SJSA1 (cell line): ENCODE measurements around the gene CD244. TPM values are rescaled to one million over a fixed set of nuclear protein-coding genes. Genes with fewer than 3 reads are reported as not detected.

Experiments used
- DNase-seq, 2 experiments: peaks; one replicate each; pipeline ENCODE4 v3.0.0-alpha.2; 2015 to 2020; ENCODE audit warnings: low spot score in 2 of 2, low read depth in 1 of 2
- H3K27ac ChIP-seq: fragments of 250-450 bp; sonication (Bioruptor Pico); 2 replicates; pipeline ENCODE4 v1.5.1; 2020; ENCODE audit warnings: mild to moderate bottlenecking, moderate library complexity
- H3K27me3 ChIP-seq: fragments of 250-450 bp; sonication (Bioruptor Pico); replicated peaks from 2 replicates; pipeline ENCODE4 v1.5.1; 2020; ENCODE audit warnings: mild to moderate bottlenecking, moderate library complexity
- H3K36me3 ChIP-seq: fragments of 250-450 bp; sonication (Bioruptor Pico); 2 replicates; pipeline ENCODE4 v1.5.1; 2020; ENCODE audit warnings: mild to moderate bottlenecking
- H3K4me1 ChIP-seq: fragments of 250-450 bp; sonication (Bioruptor Pico); replicated peaks from 2 replicates; pipeline ENCODE4 v1.6.1; 2021; ENCODE audit warnings: mild to moderate bottlenecking
- H3K4me3 ChIP-seq: fragments of 250-450 bp; sonication (Bioruptor Pico); 2 replicates; pipeline ENCODE4 v1.5.1; 2020; ENCODE audit warnings: mild to moderate bottlenecking
- H3K9me3 ChIP-seq: fragments of 250-450 bp; sonication (Bioruptor Pico); replicated peaks from 2 replicates; pipeline ENCODE4 v1.5.1; 2020; ENCODE audit warnings: mild to moderate bottlenecking
- total RNA-seq: library from RNA; depleted of rRNA; stranded (reverse); fragments of >200 nt; shearing (Covaris generic); gene quantifications from 2 replicates; pipeline ENCODE4 v1.2.3, GENCODE V29; 2014

Gene CD244
- total RNA-seq, 1 experiment from 2014 or later, result not detected

DNA sequence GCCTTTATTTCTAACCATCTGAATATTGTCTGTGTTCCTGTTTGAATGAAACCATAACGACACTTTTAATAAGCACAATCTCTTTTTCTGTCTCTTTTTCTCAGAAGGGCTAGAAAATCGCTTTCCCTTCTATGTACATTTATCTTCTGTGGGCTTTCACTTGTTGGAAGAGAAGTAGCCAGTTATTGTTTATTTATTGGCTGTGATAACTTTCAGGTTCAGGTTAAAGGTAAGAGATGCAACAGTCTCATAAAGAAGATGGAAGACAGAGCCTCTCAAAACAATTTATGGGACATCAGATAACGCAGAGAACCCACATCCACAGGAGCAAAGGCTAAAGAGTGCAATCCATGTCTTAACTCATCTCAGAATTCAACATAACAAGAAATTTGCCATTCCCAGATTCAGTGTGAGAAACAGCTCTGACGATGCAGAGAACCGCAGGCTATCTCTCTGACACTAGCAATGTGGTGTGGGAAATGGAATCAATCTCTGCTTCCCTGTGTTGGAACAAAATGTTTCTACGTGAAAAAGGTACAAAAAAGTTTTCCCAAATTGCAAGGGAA is 4.1 kb upstream of the CD244 start:
- no peaks in the 10 kb centered on the region for H3K36me3 ChIP-seq
- 0 out of 2 replicates have a peak, but pooled peaks cover 2% of the 10 kb centered on the region for H3K9me3 ChIP-seq
- DNase-seq, result no peak
- no peaks in the 10 kb centered on the region; the same call in none of the 2 replicates for H3K27me3 ChIP-seq
- no peak overlapping the region for H3K4me3 ChIP-seq
- no peaks in the 10 kb centered on the region for H3K4me1 ChIP-seq
- H3K27ac ChIP-seq, result no peak overlapping the region

DNA sequence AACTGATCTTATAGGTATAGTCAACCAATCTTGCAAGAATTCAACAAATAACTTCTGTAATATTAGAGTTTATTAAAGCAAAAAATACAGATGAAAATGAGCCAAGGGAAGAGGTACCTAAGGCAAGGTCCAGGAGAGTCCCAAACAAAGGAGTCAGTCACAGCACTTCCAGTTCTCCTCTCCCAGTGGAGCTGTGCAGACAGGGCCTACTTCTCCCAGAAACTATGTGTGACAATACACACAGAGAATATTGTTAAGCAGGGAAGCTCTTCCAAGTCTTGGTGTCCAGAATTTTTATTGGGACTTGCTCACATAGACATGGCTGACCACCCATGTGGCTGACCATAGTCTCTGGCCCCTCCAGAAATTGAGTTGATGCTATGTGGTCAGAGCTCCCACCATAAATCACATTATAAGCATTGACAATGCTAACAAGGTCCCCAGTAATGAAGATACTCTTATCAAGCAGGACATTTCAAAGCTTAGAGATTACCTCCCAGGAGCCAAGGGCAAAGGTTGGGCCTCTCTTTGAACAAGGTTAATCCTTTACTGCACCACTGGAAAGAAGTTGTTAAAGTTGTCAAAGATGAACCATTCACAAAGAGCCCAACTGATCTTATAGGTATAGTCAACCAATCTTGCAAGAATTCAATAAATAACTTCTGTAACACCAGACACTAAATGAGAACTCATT is 3.5 kb upstream of the CD244 start:
- Histone ChIP-seq H3K27me3 (no peaks in the 10 kb centered on the region; the same call in none of the 2 replicates), H3K27ac (no peak overlapping the region), H3K4me3 (no peak overlapping the region), H3K4me1 (no peaks in the 10 kb centered on the region), H3K9me3 (0 out of 2 replicates have a peak, but pooled peaks cover 2% of the 10 kb centered on the region), H3K36me3 (no peaks in the 10 kb centered on the region)
- no peak for DNase-seq

DNA sequence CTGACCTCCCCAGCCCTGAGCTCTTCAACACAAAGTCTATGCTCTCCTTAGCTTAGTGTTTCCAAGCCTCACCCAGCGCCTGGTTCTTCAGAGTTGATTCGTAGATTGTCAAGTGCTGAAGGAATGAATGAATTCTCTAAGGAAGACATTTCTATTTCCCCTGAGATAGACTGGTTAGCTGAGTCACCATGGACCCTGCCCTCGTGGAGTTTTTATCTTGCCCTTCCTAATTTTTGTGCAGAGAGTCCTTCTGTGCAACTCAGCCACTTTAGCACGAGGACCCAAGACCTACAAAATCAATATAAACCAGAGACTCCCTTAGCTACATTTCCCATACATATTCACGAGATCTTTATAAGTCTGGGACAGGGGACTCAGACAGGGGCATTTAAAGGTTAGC is 2.6 kb upstream of the CD244 start:
- no peak for DNase-seq
- no peaks in the 10 kb centered on the region; the same call in none of the 2 replicates for H3K27me3 ChIP-seq
- no peak overlapping the region for H3K27ac ChIP-seq
- H3K4me1 ChIP-seq, result no peaks in the 10 kb centered on the region
- no peak overlapping the region for H3K4me3 ChIP-seq
- 0 out of 2 replicates have a peak, but pooled peaks cover 2% of the 10 kb centered on the region for H3K9me3 ChIP-seq
- no peaks in the 10 kb centered on the region for H3K36me3 ChIP-seq

DNA sequence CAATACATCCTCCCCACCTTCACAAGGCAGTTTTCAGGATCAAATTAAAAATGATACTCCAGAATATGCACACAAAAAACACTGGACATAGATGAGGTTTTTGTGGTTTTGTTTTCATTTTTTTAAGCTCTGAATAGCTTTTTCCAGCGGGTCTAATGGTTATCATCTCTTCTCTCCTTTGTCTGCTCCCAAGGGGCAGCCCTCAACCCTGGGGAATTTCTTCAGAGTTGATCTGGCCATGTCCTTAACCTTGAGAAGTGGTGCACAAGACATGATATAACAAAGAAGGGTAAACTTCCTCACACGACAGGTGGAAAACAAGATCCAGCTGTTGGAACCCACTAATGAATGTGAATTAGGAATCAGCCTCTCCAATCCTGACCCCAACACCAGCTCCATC is 1.5 kb upstream of the CD244 start:
- no peaks in the 10 kb centered on the region for H3K4me1 ChIP-seq
- no peak overlapping the region for H3K27ac ChIP-seq
- no peak for DNase-seq
- H3K4me3 ChIP-seq, result no peak overlapping the region
- no peaks in the 10 kb centered on the region for H3K36me3 ChIP-seq
- 0 out of 2 replicates have a peak, but pooled peaks cover 2% of the 10 kb centered on the region for H3K9me3 ChIP-seq
- no peaks in the 10 kb centered on the region; the same call in none of the 2 replicates for H3K27me3 ChIP-seq

DNA sequence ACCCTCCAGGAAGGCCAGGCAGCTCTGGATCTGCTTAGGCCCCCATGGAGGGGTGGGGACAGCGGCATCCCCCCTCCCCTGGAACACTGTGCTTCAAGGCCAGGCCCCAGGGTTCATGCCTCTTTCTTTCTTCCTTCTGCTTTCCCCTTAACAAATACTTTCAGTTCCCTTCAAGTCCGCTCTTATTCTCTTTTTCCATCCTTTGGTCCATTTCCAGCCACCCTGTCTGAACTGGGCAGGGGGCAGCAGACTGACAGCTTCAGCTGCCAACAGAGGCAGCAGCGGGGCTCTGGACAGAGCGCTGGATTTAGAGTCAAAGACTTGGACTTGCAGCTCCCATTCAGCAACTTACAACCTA is 1.1 kb upstream of the CD244 start:
- Histone ChIP-seq H3K9me3 (0 out of 2 replicates have a peak, but pooled peaks cover 2% of the 10 kb centered on the region), H3K27ac (no peak overlapping the region), H3K4me1 (no peaks in the 10 kb centered on the region), H3K27me3 (no peaks in the 10 kb centered on the region; the same call in none of the 2 replicates), H3K36me3 (no peaks in the 10 kb centered on the region), H3K4me3 (no peak overlapping the region)
- no peak for DNase-seq

DNA sequence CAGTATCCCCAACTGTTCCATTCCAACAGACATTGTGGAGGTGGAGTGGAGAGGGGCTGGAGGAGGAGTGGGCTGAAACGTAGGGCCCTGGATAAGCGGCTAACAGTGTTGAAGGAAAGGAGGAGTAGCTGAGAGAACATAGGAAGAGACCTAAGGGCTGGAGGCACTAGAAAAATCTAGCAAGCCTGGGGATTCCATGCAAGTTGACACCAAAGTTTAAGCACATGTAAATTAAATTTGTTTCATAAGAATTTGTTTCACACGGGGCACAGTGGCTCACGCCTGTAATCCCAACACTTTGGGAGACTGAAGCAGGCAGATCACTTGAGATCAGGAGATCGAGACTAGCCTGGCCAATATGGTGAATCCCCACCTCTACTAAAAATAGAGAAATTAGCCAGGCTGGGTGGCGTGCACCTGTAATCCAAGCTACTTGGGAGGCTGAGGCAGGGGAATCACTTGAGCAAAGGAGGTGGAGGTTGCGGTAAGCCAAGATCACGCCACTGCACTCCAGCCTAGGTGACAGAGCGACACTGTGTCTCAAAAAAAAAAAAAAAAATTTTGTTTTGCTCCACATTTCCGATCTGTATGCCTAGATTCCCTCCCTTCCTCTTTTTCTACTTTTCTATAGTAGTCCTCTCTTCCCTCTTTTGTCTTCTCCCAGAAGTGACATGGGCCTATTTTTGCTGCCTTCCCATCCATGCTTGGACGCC is 530 bp upstream of the CD244 start:
- no peaks in the 10 kb centered on the region; the same call in none of the 2 replicates for H3K27me3 ChIP-seq
- H3K9me3 ChIP-seq, result 0 out of 2 replicates have a peak, but pooled peaks cover 2% of the 10 kb centered on the region
- H3K36me3 ChIP-seq, result no peaks in the 10 kb centered on the region
- DNase-seq, result no peak
- H3K4me3 ChIP-seq, result no peak overlapping the region
- no peaks in the 10 kb centered on the region for H3K4me1 ChIP-seq
- H3K27ac ChIP-seq, result no peak overlapping the region

DNA sequence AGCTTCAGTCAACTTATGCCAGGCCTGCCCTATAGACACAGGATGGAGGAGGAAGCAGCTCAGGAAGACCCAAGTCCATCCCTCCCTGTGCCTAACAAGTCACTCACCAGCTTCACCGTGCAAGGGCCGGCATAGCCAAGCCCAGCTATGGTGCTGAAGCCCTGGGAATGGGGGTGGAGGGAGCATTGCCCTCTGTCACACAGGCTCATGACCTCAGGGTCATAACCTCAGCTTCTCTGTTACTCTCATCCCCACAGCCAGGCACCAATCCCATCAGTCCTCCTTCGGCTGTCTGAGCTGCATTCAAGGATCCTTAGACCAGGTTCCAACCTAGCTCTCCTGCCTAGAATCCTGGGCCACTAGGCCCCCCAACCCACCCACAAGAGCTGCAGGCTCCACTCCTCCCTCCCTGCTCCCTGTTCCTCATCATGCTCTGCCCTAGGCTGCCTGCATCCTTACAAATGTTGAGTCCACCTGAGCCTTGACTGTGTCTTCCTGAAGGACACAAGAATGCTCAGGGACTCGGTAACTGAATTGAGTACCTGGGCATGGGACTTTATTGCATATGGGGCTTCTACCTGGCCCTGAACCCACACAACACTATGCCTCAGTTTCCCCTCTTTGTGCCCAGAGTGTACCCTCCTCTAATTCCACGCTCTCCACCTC is 1.7 kb downstream of the CD244 start:
- no peak for DNase-seq
- no peaks in the 10 kb centered on the region for H3K4me1 ChIP-seq
- no peaks in the 10 kb centered on the region for H3K36me3 ChIP-seq
- H3K9me3 ChIP-seq, result no peaks in the 10 kb centered on the region
- H3K27ac ChIP-seq, result no peak overlapping the region
- no peaks in the 10 kb centered on the region; the same call in 1 of the 2 replicates for H3K27me3 ChIP-seq
- no peak overlapping the region for H3K4me3 ChIP-seq

DNA sequence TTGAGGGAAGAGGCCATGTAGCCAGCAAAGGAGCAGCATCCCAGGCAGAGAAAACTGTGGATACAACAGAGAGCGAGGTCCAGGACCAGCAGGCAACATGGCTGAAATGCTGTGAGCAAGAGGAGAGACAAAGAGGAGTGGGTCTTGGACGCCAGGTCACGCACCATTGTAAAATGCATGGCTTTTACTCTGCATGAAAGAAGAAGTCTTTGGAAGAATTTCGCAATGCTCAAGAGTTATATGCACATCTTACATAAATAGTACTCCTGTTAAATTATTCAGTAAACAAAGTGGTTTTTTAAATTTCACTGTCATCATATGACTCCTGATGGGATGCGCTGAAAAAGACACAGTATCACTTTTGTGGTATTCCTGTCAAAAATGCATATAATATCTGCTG is 3.5 kb downstream of the CD244 start:
- Histone ChIP-seq H3K27me3 (no peaks in the 10 kb centered on the region), H3K27ac (no peak overlapping the region), H3K36me3 (no peaks in the 10 kb centered on the region), H3K9me3 (no peaks in the 10 kb centered on the region), H3K4me3 (no peak overlapping the region), H3K4me1 (no peaks in the 10 kb centered on the region)
- no peak for DNase-seq

DNA sequence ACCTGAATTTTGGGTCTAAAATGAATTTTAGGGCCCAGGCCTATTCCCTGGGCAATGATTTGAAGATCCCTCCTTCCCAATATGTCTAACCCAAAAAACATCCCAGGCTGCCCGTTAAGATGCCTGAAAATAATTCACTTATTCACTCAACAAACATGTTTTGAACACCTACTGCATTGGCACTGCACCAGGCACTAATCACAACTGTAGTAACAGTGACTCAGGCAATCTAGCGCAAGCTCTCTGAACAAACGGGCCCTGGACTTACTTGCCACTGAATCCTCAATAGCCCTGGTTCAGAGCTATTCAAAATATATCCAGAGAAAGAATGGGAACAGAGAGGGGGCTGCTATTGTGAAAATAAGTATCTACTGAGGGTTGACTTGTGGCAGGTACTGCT is 4.2 kb downstream of the CD244 start:
- no peak for DNase-seq
- Histone ChIP-seq H3K27ac (no peak overlapping the region), H3K4me3 (no peak overlapping the region), H3K27me3 (no peaks in the 10 kb centered on the region), H3K9me3 (no peaks in the 10 kb centered on the region), H3K4me1 (no peaks in the 10 kb centered on the region), H3K36me3 (no peaks in the 10 kb centered on the region)

DNA sequence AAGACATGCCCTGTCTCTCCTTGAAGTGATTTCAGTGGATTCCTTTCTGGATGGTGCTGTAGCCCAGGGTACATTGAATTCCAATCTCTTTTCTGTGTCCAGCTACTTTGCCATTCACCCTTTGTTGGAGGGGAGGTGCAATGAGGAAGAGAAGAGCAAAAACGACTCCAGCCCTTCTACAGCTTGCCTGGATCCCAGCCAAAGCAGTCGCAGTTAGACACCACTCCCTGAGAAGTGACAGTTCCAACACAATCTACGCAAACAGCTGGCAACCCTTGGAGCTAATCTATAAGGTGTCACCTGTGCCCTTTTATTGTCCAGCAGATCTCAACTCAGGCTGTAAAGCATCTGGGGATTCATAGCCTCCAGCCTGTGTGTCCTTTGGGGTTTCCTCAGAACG is 4.6 kb downstream of the CD244 start:
- no peaks in the 10 kb centered on the region for H3K36me3 ChIP-seq
- no peak for DNase-seq
- no peaks in the 10 kb centered on the region for H3K9me3 ChIP-seq
- H3K27me3 ChIP-seq, result no peaks in the 10 kb centered on the region
- no peak overlapping the region for H3K27ac ChIP-seq
- no peaks in the 10 kb centered on the region for H3K4me1 ChIP-seq
- no peak overlapping the region for H3K4me3 ChIP-seq

DNA sequence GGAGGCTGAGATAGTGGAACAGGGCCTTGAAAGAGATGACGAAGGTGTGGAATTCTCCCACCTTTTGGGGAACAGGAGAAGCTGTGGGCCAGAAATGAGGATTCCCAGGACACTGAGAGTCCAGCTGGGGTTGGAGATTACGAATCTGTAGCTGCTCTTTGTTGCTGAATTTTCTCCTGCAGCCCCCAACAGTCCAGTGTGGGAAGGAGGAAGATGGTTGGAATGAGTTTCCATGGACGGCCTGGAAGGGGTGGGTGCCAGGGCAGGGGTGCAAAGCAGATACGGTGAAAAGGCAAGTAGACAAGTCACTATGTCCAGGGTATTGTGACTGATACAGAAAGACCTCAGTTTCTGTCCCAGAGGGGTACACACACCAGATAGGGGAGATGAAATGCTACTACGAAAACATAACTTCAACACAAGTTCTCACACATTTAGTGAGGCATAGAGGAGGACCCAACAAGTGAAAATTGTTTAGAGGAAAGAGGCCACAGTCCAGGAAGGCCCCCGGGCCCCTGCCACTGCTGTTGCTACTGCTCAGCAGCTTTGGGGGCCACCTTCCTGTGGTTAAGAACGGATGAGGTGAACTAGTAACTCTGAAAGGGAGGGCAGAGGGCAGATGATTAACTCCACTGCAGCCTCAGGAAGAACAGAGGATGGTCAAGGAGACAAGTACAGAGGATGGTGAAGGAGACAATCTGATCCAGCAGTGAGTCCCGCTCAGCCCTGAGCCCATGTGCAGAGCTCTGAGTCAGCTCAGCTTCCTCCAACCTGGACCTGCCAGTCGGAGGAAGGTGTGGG is 7.3 kb downstream of the CD244 start:
- Histone ChIP-seq H3K27me3 (no peaks in the 10 kb centered on the region; the same call in 1 of the 2 replicates), H3K36me3 (no peaks in the 10 kb centered on the region), H3K4me3 (no peak overlapping the region), H3K4me1 (no peaks in the 10 kb centered on the region), H3K27ac (no peak overlapping the region), H3K9me3 (no peaks in the 10 kb centered on the region)
- no peak for DNase-seq

DNA sequence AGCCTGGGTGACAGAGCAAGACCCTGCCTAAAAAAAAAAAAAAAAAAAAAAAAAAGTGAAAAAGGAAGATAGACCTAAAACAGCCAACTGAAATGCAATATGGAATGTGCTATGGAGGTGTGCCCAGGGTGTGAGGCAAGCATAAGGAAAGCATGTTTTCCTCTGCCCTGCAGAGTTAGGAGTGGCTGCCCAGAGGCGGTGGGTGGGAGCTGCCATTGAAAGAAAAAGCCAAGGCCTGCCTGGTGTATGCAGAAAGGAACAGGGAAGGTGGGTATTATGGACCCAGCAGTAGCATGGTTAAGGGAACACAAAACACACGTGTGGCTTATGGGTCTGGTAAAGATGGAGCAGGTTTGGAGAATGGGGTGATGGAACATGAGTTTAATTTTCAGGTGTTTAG is 8.9 kb downstream of the CD244 start:
- no peaks in the 10 kb centered on the region; the same call in 1 of the 2 replicates for H3K27me3 ChIP-seq
- no peak overlapping the region for H3K27ac ChIP-seq
- no peaks in the 10 kb centered on the region for H3K4me1 ChIP-seq
- no peaks in the 10 kb centered on the region for H3K9me3 ChIP-seq
- no peaks in the 10 kb centered on the region for H3K36me3 ChIP-seq
- DNase-seq, result no peak
- H3K4me3 ChIP-seq, result no peak overlapping the region

DNA sequence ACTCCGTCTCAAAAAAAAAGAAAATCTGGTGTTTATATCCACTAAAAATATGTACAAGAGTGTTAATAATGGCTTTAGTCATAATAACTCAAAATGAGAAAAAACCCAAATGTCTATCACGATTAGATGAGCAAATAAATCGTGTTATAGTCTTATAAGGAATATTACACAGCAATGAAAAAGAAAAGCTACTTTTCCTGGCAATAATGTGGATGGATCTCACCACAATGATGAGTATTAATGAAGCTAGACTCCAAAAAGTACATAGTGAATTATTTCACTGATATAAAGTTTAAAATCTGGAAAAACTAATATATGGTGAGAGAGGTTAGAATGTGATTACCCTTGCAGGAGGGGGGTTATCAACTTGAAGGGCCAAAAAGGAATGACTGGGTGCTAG is 9.7 kb downstream of the CD244 start:
- H3K27me3 ChIP-seq, result no peaks in the 10 kb centered on the region; the same call in 1 of the 2 replicates
- no peak for DNase-seq

More for the DNA sequence above, 9.7 kb downstream of the CD244 start:
- Histone ChIP-seq H3K9me3 (no peaks in the 10 kb centered on the region), H3K27ac (no peak overlapping the region), H3K4me3 (no peak overlapping the region), H3K36me3 (no peaks in the 10 kb centered on the region), H3K4me1 (no peaks in the 10 kb centered on the region)
